ENCODE results near the gene KIAA1549. TPM values are rescaled to one million over a fixed set of nuclear protein-coding genes. Genes with fewer than 3 reads are reported as not detected.
"Not testable (repeated sequence)": the region's sequence is repeated elsewhere in the genome, so short reads cannot be mapped to it uniquely, and the experiment has no call there.

KIAA1549 gene
- polyA plus RNA-seq, 2 of the 4 experiments (the other 2 are of a cell fraction) = 4.1 to 4.7 TPM

DNA sequence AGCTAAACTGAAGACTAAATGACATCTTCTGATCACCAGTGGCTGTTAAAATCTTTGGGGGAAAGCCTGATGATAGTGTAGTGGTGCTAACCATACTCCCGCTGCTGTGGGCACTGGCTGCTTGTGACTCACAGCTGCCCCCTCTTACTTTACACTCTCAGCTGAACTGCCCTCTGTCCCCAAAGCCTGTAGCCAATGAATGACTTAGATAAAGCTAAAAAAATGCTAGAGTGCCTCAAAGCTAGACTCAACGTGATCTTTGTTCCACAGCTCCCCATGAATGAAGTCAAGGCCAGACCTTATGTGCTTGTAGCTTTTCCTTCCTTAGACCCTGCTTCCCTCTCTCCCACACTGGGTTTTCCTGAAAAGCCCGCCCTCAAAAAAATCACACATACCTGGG, 48.2 kb upstream of the KIAA1549 start:
- POLR2A ChIA-PET = no interaction called here
- Histone ChIP-seq H3K4me1 (peaks cover 5% of the 10 kb centered on the region), H3K27ac (no peak overlapping the region), H3K4me2 (no peak overlapping the region), H3K9me3 (no peaks in the 10 kb centered on the region), H3K4me3 (no peak overlapping the region)
- WGBS (ENCODE audit: missing lambda C conversion rate) = 93% methylated on average over 3 of the region's 3 CpGs
- CTCF ChIA-PET = interaction anchor here (1.3 to 5.5 kb wide), 2 partner anchors 12 to 23 kb away, joined by 3 to 53 read pairs; no protein-coding TSS in a partner anchor
- TF ChIP-seq NFE2L2 (conservative IDR thresholded peaks at IDR 0.05; ENCODE audit: low read length) (no peak), RAD21 (conservative IDR thresholded peaks at IDR 0.05 in 1 of 2, IDR thresholded peaks at IDR 0.05 in 1 of 2) (no peak), HDAC2 (IDR thresholded peaks at IDR 0.05) (no peak), CHD2 (IDR thresholded peaks at IDR 0.05; ENCODE audit: low read length, partially characterized antibody) (no peak), CEBPB (IDR thresholded peaks at IDR 0.05) (no peak), ZC3H11A (IDR thresholded peaks at IDR 0.05) (no peak)
- TF ChIP-seq, protein P1, sequence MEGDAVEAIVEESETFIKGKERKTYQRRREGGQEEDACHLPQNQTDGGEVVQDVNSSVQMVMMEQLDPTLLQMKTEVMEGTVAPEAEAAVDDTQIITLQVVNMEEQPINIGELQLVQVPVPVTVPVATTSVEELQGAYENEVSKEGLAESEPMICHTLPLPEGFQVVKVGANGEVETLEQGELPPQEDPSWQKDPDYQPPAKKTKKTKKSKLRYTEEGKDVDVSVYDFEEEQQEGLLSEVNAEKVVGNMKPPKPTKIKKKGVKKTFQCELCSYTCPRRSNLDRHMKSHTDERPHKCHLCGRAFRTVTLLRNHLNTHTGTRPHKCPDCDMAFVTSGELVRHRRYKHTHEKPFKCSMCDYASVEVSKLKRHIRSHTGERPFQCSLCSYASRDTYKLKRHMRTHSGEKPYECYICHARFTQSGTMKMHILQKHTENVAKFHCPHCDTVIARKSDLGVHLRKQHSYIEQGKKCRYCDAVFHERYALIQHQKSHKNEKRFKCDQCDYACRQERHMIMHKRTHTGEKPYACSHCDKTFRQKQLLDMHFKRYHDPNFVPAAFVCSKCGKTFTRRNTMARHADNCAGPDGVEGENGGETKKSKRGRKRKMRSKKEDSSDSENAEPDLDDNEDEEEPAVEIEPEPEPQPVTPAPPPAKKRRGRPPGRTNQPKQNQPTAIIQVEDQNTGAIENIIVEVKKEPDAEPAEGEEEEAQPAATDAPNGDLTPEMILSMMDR (IDR thresholded peaks at IDR 0.05) = no peak
- TF ChIP-seq, protein P2, sequence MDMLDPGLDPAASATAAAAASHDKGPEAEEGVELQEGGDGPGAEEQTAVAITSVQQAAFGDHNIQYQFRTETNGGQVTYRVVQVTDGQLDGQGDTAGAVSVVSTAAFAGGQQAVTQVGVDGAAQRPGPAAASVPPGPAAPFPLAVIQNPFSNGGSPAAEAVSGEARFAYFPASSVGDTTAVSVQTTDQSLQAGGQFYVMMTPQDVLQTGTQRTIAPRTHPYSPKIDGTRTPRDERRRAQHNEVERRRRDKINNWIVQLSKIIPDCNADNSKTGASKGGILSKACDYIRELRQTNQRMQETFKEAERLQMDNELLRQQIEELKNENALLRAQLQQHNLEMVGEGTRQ (IDR thresholded peaks at IDR 0.05) = no peak
- ATAC-seq (no peak), FAIRE-seq (no peak), DNase-seq (ENCODE audit: low read depth in 1 of 2, low spot score in 1 of 2) (no peak)

DNA sequence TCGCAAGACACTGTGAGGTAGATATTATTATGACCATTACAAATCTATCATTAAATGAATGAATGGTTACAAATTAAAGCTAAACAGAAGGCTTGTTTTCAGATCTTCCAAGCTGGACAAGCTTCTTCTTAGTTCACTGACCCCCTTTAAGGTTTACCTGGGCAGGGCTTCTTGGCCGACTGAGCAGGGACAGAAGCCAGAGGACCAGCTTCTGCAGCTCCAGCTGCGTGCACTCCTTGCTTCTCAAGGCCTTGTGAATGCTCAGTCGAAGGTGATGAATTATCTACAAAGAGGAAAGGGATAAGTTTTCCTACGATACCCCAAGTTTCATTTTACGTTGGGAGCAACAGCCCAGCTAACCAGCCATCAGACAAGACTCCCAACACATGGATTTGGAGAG, 45.4 kb upstream of the KIAA1549 start:
- ATAC-seq (no peak), FAIRE-seq (no peak), DNase-seq (ENCODE audit: low read depth in 1 of 2, low spot score in 1 of 2) (no peak)
- H3K27ac ChIP-seq = no peak overlapping the region
- no peaks in the 10 kb centered on the region for H3K9me3 ChIP-seq
- TF ChIP-seq, protein P3, sequence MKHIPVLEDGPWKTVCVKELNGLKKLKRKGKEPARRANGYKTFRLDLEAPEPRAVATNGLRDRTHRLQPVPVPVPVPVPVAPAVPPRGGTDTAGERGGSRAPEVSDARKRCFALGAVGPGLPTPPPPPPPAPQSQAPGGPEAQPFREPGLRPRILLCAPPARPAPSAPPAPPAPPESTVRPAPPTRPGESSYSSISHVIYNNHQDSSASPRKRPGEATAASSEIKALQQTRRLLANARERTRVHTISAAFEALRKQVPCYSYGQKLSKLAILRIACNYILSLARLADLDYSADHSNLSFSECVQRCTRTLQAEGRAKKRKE (CRISPR knock-in tag; IDR thresholded peaks at IDR 0.05; ENCODE audit: low read depth) = no peak
- TF ChIP-seq CBX2 (IDR thresholded peaks at IDR 0.05; ENCODE audit: borderline replicate concordance, low read depth) = no peak
- no peak for TF ChIP-seq CHD2 (IDR thresholded peaks at IDR 0.05; ENCODE audit: low read length, partially characterized antibody)
- no peak for TF ChIP-seq CHD4 (IDR thresholded peaks at IDR 0.05; ENCODE audit: borderline replicate concordance)
- no peak for TF ChIP-seq HOXB5 (CRISPR knock-in tag; IDR thresholded peaks at IDR 0.05)
- TF ChIP-seq RFX5 (IDR thresholded peaks at IDR 0.05) = no peak
- TF ChIP-seq HDAC2 (IDR thresholded peaks at IDR 0.05) = no peak
- TF ChIP-seq, protein P4, sequence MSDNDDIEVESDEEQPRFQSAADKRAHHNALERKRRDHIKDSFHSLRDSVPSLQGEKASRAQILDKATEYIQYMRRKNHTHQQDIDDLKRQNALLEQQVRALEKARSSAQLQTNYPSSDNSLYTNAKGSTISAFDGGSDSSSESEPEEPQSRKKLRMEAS (IDR thresholded peaks at IDR 0.05) = no peak
- TF ChIP-seq KDM1A (IDR thresholded peaks at IDR 0.05; ENCODE audit: low read depth) = no peak
- no peak for TF ChIP-seq POLR2AphosphoS2 (conservative IDR thresholded peaks at IDR 0.05; ENCODE audit: low read length)
- TF ChIP-seq MAZ (IDR thresholded peaks at IDR 0.05; ENCODE audit: borderline replicate concordance, low read depth, low read length) = no peak
- no peak for TF ChIP-seq PHF8 (IDR thresholded peaks at IDR 0.05; ENCODE audit: borderline replicate concordance, low read depth)
- H3K4me3 ChIP-seq = no peak overlapping the region
- ChIA-PET POLR2A (no interaction called here), CTCF (interaction anchor here (0.6 to 5.5 kb wide), 4 partner anchors 9 to 158 kb away, joined by 3 to 53 read pairs (median 10); no protein-coding TSS in a partner anchor)
- peaks cover 11% of the 10 kb centered on the region; the same call in 2 of the 3 replicates for H3K4me1 ChIP-seq
- H3K4me2 ChIP-seq = no peak overlapping the region
- 93% methylated on average over 6 of the region's 6 CpGs for WGBS (ENCODE audit: missing lambda C conversion rate)

DNA sequence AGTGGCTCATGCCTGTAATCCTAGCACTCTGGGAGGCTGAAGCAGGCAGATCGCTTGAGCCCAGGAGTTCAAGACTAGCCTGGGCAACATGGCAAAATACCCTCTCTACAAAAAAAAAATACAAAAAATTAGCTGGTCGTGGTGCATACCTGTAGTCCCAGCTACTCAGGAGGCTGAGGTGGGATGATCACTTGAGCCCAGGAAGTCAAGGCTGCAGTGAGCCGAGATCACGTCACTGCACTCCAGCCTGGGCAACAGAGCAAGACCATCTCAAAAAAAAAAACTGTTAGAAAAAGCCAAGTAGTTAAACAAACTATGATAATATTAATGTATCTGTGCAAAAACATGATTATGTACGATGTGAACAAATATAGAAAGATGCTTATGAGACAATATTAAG, 44.7 kb upstream of the KIAA1549 start:
- H3K4me2 ChIP-seq; FAIRE-seq; H3K9me3 ChIP-seq; POLR2A ChIA-PET; ATAC-seq; H3K27ac ChIP-seq; H3K4me3 ChIP-seq; DNase-seq (ENCODE audit: low read depth in 1 of 2, low spot score in 1 of 2): not testable (repeated sequence)
- CTCF ChIA-PET = interaction anchor here (0.6 to 5.5 kb wide), 4 partner anchors 9 to 157 kb away, joined by 3 to 53 read pairs (median 10); no protein-coding TSS in a partner anchor
- H3K4me1 ChIP-seq = peaks cover 11% of the 10 kb centered on the region; the same call in 2 of the 3 replicates
- 92% methylated on average over 5 of the region's 5 CpGs for WGBS (ENCODE audit: missing lambda C conversion rate)
